A673 (cell line): ENCODE data around the gene ECEL1.

ENCODE experiments used
- CTCF ChIP-seq: fragments of 300-800, 200-600 bp; sonication (generic); conservative IDR thresholded peaks from 2 replicates; pipeline ENCODE4 v1.5.1; 2017; ENCODE audit warnings: low read depth, mild to moderate bottlenecking, antibody characterized with exemption, low read length, moderate library complexity, mixed read lengths
- EZH2 ChIP-seq: fragments of 200-600 bp; sonication (generic); IDR thresholded peaks from 2 replicates; pipeline ENCODE4 v1.6.1; 2017; ENCODE audit warnings: borderline replicate concordance, low read depth, mild to moderate bottlenecking, mixed read lengths, antibody characterized with exemption, low read length; ENCODE audit not compliant: poor library complexity, severe bottlenecking

DNA sequence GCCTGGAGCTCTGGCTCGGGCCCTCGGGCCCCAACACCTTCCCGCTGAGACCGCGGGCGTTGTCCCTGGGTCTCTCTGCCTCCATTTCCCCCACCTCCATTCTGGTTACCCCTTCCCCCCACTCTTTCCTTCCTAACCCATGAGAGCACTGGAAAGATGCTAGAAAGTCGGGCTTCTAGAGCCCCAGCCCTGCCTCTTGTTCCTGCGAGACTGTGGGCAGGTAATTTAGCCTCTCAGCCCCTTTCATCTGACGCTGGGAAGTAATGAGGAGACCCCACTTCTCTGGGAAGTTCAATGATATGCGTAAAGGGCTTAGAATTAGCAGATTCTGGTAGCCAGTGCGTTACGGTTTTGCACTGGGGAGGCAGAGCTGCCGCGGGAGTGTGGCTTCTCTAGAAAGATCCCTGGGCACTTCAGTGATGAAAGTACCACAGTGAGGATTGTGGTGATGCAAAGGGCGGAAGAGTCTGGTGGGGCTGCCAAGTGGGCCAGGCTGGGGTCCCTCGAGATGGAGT is 16.2 kb upstream of the ECEL1 start:
- TF ChIP-seq CTCF (no peak), EZH2 (no peak)
